CMK (cell line): ENCODE measurements around the gene SMAD4.
"Not testable (repeated sequence)": the region's sequence is repeated elsewhere in the genome, so short reads cannot be mapped to it uniquely, and the experiment has no call there.

Experiments
- DNase-seq: peaks from one replicate; pipeline ENCODE4 v3.0.0-alpha.2; 2010; ENCODE audit warnings: low read depth

Gene SMAD4

GRCh38 chr18:51070545-51070944 is 40.5 kb downstream of the SMAD4 start:
- DNase-seq = no peak

GRCh38 chr18:51072586-51073313 is 42.7 kb downstream of the SMAD4 start:
- DNase-seq = no peak

- DNase-seq = no peak
These were observed 44.6 kb downstream of the SMAD4 start for GRCh38 chr18:51074605-51075004.

GRCh38 chr18:51076503-51076902 is 46.5 kb downstream of the SMAD4 start:
- DNase-seq = no peak

GRCh38 chr18:51077217-51077616 is 47.2 kb downstream of the SMAD4 start:
- no peak for DNase-seq

GRCh38 chr18:51078026-51078425 is 48.0 kb downstream of the SMAD4 start:
- no peak for DNase-seq

- DNase-seq = no peak
These were observed 52.7 kb downstream of the SMAD4 start for GRCh38 chr18:51082571-51083267.

GRCh38 chr18:51083398-51083797 is 53.4 kb downstream of the SMAD4 start:
- no peak for DNase-seq

- no peak for DNase-seq
These were observed 58.4 kb downstream of the SMAD4 start for GRCh38 chr18:51088410-51088809.

GRCh38 chr18:51089691-51090090 is 59.7 kb downstream of the SMAD4 start:
- DNase-seq = no peak

- DNase-seq = no peak
These were observed 61.3 kb downstream of the SMAD4 start for GRCh38 chr18:51091270-51091669.

- no peak for DNase-seq
These were observed 62.1 kb downstream of the SMAD4 start for GRCh38 chr18:51092117-51092516.

- DNase-seq = not testable (repeated sequence)
These were observed 63.0 kb downstream of the SMAD4 start for GRCh38 chr18:51092967-51093366.

GRCh38 chr18:51097021-51097822 is 67.2 kb downstream of the SMAD4 start:
- DNase-seq = no peak

GRCh38 chr18:51098082-51098481 is 68.1 kb downstream of the SMAD4 start:
- DNase-seq = no peak

GRCh38 chr18:51098513-51098912 is 68.5 kb downstream of the SMAD4 start:
- DNase-seq = no peak

- DNase-seq = no peak
These were observed 70.5 kb downstream of the SMAD4 start for GRCh38 chr18:51100385-51101120.

GRCh38 chr18:51107082-51107481 is 77.1 kb downstream of the SMAD4 start:
- DNase-seq = peak; percentile 21

GRCh38 chr18:51107598-51108305 is 77.7 kb downstream of the SMAD4 start:
- DNase-seq = no peak

GRCh38 chr18:51108330-51108729 is 78.3 kb downstream of the SMAD4 start:
- DNase-seq = no peak

- no peak for DNase-seq
These were observed 80.2 kb downstream of the SMAD4 start for GRCh38 chr18:51110073-51110797.
